GM19043 (cell line): Measurements from ENCODE around the gene ZNF775.
A peak's percentile ranks its signal among the peaks of the same experiment; 100 is the strongest.

Source experiments
- ATAC-seq: cut with Tn5 transposase; IDR thresholded peaks from one replicate; pipeline ENCODE4 v1.9.1; 2021; ENCODE audit warnings: low read depth; ENCODE audit not compliant: unreplicated experiment

ZNF775 gene

GRCh38 chr7:150344299-150344698, 34.8 kb upstream of the ZNF775 start:
- no peak for ATAC-seq

DNA sequence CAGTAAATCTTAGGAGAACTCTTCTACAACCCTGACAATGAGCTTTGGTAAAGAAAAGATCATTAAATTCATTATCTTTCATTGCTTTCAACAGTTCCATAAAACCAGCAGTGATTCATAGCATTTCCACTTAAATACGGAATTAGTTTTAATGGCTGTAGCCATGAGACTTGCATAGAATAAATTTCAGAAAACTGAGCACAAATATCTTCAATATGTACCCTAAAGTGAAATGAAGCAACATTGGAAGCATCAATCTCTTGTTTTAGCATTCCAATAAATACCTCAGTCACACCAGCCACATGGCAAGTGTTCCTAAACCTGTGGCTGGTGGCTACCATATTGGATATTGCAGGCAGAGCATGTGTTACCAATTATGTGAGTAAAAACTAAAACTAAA, 34.1 kb upstream of the ZNF775 start:
- ATAC-seq: no peak

DNA sequence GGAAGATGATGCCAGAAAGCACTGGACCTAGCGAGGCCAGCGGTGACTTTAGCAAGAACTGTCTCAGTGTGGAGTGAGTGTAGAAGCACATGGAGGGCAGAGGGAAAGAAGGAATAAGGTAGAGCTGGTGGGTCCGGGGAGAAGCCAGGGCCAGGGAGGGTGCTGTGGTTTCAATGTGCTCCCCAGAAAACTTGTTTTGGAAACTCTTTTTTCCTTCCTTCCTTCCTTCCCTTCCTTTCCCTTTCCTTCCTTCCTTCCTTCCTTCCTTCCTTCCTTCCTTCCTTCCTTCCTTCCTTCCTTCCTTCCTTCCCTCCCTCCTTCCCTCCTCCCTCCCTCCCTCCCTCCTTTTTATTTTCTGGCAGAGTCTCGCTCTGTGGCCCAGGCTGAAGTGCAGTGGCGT, 32.2 kb upstream of the ZNF775 start:
- ATAC-seq: no peak

- ATAC-seq: no peak
Measured at GRCh38 chr7:150351587-150352194, 27.4 kb upstream of the ZNF775 start.

DNA sequence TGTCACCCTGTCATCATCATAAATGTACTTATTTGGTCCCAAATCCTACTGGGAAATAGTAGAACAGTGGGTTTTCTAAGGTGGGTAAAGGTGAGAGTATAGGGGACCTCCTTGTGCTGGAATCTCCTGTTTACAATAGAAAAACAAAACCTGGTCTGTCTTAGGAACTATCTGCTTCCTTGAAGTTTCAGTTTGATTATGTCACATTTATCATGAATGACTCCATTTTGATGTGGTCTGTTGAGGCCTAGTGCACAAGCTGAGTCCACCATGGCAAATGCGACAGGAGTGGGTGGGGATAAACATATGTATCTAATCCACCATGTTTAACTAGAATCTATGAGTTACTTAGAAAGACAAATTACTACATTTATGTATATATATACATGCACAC, 23.5 kb upstream of the ZNF775 start:
- ATAC-seq: no peak

DNA sequence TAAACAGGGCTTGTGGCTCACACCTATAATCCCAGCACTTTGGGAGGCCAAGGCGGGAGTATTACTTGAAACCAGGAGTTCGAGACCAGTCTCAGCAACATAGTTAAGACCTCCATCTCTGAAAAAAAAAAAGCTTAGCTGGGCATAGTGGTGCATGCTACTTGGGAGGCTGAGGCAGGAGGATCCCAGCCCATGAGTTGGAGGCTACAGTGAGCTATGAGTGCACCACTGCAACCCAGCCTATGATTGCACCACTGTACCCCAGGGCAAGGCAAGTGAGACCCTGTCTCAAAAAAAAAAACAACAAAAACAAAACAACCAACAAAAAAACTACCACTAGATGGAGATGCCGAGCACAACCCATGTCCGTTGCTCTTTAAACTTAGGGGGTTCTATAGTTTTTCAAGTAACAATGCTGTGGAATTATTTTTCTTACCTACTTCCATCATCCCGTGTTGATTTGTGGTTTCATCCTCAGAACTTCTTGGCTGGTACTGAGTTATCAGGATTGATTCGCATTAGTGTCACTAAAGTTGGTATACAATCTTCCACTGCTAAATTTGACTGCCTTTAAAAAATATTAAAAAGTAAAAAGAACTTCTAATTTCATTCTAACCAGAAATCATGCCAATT, 22.7 kb upstream of the ZNF775 start:
- ATAC-seq: no peak

DNA sequence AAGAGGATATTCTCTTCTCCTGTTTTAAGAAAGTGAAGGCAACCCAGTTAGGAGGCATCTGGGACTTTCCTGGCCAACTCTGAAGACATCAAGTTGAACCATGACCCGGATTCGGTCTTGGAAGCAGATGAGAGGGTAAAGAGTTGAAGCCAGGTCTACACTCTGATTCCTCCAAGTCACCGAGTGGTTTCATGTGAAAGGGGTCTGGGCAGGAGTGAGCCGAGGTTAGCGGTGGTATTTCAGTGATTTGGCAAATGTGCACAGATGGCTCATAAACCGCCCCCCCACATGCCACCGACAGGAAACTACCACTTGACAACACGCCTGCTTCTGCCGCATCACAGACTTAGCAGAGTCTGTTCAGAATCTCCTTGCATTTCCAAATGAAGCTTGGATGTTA, 21.9 kb upstream of the ZNF775 start:
- ATAC-seq: no peak

DNA sequence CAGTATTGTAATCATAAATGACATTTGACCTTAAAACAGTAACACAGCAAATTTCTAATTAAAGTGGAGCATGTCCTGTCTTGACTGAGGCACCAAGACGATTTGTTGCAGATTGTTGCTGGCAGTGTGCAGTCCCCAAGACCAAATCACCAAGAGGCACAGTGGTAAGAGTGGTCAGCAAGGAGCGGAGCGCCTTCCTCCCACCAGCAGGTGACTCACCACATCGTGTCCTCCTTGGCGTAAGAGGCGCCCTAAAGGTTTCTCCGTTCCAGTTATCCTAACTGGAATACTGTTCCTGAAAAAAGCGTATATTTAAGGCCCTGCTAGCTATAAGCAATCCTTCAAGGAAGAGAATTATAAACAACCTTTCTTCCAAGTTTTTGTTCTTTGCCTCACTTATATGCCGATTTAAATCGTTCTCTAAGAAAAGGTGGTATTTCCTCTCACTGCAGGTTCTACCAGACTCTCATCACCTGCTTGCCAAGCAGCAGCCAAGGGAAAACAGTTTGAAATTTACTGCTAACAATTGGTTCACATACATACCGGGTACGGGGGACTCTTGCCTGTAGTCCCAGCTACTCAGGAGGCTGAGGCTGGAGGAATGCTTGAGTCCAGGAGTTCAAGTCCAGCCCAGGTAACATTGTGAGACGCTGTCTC, 21.2 kb upstream of the ZNF775 start:
- ATAC-seq: no peak

DNA sequence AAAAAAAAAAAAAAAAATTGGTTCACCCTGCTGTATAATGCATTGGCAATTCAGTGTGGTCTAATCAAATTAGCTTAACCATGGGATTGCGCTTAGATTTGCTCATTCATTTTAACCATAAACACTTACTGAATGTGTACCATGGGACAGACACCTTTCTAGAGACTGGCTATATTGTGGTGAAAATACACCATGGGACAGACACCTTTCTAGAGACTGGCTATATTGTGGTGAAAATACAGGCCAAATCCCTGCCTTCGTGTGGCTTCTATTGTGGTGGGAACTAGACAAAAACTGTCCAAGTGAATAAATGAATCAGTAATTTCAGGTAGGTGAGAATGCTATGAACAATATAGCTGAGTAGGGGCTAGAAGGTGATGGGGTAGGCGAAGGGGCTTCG, 20.7 kb upstream of the ZNF775 start:
- no peak for ATAC-seq

GRCh38 chr7:150358988-150359621, 20.0 kb upstream of the ZNF775 start:
- ATAC-seq: no peak

- ATAC-seq: no peak
Measured at GRCh38 chr7:150359622-150360362, 19.3 kb upstream of the ZNF775 start.

- no peak for ATAC-seq
Measured at GRCh38 chr7:150360363-150361058, 18.6 kb upstream of the ZNF775 start.

- ATAC-seq: no peak
Measured at GRCh38 chr7:150361402-150361801, 17.7 kb upstream of the ZNF775 start.

DNA sequence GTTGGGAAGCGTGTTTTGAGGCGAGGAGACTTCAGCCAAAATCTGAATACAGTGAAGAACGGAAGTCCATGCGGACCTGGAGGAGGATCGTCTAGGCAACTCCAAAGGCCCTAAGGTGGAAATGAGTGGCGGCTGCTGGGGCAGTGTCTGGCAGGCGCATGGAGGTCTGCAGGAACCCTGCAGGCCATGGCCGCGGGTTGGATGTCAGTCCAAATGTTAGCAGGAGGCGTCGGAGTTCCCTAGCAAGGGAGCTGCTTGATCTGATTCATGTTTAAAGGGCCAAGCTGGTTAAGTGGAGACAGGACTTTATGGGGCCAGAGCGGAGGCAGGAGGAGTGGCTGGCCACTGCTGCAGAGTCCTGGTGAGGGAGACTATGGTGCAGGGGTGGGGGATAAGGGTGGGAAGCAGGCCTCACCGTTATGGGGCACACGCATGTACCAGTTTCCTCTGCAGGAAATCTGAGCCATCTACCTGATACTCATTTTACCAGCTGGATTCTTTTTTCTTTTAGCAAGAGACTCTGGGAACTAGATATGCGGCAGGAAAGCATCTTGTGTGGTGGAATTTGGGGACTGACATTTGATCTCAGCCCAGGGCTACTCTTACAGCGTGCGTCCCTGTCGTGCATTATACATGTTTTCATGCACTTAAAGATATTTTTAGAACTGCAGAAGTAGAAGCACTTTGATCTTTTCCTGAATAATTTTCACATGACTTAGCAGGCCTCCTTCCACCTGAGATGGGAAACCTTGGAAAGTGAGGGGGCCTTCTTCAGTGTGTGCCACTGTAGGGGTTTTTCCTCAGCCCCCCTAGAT, 17.1 kb upstream of the ZNF775 start:
- ATAC-seq: no peak

GRCh38 chr7:150363370-150363769, 15.8 kb upstream of the ZNF775 start:
- ATAC-seq: no peak

DNA sequence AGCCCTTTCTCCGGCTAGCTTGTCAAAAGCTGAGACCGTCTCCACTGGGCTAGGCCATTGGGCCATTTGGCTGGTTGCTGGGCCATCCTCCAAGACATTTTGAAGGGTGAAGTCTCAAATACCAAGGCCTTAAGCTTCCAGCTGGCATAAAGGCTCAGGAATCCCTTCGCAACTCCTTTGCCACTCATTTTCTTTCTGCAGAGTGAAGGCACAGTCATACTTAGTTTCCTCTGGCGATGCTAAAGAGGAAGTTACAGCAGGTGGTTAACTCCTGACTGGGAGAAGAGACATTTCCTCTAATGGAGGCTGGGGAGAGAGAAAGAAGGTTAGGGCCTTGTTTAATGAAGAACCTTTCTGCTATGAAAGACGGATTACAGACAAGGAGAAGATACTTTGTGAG, 15.3 kb upstream of the ZNF775 start:
- ATAC-seq: peak; percentile 32

DNA sequence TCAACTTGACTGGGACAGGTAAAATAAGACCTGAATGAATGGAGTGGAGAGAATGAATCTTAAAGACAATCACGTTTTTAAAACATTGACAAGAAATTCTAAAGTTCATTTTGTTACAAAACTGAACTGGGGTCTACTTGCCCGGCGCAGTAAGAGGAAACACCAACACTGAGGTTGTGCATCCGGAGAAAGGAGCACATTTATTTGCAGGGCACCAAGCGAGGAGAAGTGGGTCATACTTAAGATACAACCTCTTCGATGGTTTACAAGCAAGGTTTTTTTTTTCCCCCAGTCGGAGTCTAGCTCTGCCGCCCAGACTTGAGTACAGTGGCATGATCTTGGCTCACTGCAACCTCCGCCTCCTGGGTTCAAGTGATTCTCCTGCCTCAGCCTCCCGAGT, 13.9 kb upstream of the ZNF775 start:
- ATAC-seq: no peak

DNA sequence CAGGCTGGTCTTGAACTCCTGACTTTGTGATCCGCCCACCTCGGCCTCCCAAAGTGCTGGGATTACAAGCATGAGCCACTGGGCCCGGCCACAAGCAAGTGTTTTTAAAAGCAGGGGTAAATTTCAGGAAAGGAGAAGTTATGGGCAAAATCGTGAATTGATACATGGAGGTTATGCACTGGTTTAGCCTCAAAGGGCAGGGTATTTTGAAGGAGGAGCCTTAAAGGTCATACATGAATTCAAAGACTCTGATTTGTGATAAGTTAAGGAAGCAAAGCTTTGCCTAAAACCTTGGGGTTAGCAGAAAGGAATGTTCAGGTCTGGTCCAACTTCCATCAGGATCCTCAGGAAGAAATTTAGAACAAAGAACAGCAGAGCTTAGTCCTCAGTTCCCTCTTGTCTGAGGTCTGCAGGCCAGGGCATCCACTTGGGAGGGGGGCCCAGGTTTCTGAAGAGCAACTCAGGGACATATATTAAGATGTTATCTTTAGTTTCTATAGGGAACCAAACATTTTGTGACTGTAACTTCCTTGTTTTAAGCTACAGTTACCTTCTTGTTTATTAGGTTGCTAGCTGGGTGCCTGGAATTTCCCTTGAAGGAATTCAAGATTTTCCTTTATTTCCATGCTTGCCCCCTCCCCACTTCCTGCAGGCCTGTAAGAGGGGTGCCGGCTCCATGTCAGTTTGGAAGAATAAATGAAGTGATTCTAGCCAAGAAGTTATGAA, 13.3 kb upstream of the ZNF775 start:
- no peak for ATAC-seq

DNA sequence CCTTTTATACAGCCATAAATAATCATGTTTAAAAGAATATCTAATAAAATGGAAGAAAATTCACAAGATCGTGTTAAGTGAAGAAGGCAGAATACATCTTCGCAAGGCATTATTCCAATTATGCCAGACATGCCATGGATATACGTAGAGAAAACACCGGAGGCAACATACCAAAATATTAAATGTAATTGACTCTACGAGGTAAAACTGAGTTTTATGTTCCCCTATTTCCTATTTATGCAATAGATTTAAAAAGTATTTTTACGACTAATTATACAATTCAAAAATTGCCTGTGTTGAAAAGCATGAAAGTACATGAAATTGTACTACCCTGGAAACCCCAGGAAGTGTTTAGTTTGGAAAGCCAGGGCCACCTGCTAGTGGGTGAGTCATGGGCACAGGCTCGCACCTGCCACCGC, 11.4 kb upstream of the ZNF775 start:
- no peak for ATAC-seq
